CMK (cell line): ENCODE measurements around the gene ARSI.

Experiments used
- DNase-seq: peaks from one replicate; pipeline ENCODE4 v3.0.0-alpha.2; 2010; ENCODE audit warnings: low read depth

Gene ARSI

DNA sequence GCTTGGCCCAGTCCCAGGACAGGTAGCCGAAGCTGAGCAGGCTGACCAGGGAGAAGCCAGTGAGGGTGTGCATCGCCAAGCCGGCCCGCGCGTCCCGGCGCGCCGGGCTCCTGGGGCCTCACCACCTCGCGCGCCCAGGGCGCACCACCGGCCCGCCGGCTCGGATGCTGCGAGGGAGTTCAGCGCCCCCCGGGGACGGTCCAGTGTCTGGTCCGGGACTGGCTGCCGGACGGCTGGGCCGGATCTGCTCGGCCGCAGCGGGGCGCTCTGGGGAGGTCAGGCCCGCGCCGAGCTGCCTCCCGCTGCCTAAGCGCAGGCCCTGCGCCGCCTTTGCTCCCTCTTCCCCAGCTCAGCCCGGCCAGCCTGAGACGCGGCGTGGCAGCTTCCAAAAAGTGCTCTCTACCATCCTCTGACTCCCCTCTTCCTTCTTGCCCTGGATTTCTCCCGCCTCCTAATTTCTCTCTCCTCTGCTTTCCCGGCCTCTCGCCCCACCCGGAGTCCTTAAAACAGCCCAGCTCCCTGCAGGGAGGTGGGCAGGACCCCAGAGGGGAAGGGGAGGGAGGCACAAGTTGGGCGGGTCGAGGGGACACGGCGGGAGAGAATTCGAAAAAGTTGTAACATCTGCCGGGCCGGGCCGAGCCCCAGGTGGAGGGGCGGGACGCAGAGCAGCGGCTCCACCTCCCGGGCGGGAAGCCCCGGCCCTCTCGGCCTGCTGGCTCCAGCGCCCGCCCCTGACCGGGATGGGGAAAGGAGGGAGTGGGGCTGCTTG, at the start of gene ARSI:
Gene ARSI (minus strand): TSS at position 605 of the 769 bp plus-strand sequence. CDS start 532 bp downstream, at position 73.
- DNase-seq, result no peak

DNA sequence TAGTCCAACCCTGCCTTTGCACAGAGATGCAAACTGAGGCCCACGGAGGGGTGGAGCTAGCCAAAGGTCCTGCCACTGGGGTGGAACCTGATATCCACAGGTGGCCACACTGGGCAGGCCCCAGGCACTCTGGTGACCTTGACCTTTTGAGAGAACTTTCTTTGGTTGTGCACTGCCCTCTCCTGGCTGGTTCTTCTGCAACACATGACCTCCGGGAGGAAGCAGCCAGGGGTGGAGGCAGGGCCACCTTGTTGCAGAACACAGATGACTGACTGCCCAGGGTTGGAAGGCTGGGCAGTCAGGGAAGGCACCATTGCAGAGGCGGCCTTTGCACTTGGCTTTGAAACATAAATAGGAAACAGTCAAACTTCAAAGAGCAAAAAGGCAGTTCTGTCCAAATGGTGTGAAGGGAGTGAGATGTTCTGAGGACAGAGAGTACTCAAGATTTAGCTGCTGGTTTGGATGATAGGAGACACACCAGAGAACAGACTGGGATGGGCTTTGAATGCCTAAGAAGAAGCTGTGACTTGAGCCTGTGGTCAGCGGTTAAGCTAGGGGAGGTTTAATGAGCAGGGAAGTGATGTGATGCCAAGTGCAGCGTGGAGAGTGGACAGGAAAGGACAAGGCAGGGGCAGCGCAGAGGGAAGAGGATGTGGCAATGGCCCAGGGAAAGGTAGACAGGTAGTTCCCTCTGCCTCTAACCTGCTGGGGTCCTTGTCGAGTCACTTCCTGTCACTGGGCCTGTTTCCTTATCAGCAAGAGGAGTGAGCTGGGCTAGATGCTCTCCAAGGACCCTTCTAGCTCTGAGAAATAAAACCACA, 48.0 kb upstream of the ARSI start:
- peak; percentile 29 for DNase-seq

DNA sequence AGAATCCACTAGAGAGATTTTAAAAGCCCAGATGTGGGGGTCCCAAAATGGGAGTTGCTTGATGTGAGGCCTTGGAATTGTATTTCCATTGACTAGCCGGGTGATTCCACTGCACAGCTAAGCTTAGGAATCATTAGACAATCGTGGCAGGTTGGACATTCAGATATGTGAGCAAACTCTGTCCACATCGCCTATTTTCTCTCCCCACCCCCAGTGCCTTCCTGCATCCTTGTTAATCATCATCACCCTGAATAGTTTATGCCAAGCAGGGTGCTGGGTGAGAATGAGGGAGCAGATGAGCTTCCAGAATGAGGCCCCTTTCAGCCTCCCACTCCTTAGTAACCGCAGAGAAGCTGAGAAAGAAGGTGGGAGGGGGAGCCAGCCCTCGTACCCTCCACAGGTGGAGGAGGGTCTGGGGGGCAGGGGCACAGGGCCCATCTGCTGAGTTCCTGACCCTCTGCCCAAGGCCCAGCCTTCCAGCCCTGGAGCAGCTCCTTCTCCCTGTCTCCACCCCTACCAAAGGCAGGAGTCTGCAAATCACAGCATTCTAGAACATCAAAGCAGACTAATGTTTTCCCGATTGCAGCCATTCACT, 47.1 kb upstream of the ARSI start:
- DNase-seq, result no peak

DNA sequence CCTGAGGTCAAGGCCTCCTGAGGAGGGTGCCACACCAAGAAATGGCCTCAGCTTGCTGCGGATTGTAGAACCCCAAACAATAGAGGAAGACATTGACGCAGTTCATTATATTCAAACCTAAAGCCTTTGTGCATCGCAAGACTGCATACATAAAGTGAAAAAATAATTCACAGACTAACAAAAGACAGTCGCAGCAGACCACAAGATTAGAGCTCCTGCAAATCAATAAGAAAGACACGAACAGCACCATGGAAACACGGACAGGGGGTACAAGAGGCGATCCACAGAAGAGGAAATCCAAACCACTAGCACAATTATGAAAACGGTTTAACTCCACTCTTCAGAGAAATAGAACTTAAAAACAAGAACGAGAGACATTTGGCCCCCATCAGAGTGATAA, 44.7 kb upstream of the ARSI start:
- no peak for DNase-seq

DNA sequence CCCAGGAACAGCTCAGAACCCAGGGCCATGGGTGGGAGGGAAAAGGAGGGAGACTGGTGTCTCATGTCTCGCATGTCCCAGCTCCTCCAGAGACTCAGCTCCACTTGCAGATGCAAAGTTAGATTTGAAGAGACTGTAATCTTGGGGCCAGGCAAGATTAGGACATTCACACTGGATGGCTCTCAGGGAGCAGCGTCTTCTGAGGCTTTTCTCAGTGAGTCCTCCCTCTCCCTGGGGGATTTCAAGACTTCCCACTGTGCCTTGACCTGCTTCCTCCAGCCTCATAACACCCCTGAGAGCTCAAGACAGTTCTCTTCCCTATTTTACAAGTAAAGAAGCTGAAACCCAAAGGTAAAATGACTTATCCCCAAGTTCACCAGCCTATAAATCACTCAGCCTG, 44.3 kb upstream of the ARSI start:
- no peak for DNase-seq

DNA sequence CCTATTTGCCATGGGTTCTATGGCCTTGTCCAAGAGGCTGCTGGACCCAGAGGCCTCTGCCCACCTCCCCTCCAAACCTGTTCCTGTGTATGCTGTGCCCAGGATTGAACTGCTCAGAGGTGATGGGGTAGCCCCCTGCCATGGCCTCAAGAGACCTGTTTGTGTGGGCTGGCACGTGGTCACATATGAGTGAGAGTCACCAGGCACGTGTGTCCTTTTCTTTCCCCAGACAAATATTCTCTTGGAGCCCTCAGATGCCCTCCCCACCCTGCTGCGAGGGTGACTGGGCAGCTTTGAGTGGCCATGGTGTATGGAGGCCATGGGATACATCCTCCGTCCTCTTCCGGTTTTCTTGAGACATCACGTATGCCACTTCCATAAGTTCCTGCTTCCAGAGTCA, 43.9 kb upstream of the ARSI start:
- DNase-seq, result no peak

DNA sequence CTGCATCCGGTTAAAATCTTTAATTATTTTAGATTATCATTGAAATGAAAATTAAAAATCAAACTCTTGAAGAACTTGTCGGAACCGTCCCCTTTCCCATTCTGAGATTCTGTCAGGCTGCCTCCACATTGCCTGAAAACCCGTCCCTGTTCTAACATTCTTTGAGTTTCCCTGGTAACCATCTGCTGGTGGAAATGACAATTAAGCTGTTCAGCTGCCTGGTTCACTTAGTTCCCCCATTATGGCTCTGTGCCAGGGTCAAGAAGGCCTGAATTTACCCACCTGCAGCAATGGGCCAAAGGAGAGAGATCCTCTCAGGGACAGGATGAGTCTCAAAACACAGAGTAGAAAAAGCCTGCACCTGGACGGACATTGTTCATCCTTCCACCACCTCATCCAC, 43.0 kb upstream of the ARSI start:
- DNase-seq, result no peak

DNA sequence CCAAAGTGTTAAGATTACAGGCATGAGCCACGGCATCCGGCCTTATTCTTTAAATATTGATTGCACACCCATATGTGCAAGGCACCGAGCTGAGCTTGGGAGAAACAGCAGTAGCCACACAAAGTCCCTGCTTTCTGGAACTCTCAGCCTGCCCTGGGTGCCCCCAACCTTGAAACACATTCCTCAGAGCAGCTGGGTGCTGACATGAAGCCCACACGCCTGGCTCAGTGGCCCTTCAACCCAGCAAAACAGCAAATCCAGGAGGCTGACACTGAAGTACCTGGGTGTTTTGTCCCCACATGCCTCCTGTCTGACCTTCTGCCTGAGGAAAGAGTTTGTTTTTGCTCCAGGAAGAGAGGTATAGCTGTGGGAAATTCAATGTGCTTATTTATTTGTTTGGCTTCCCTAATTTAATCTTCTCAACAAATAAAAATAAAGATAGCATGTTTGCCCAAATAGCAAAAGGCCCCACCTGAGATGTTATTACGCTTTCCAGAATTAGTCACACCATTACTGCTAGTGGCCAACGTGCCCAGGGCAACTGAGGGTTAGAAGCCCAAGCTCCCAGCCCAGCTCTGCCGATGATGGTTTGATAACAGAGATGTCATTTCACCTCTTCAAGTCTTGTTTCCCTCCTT, 41.4 kb upstream of the ARSI start:
- DNase-seq, result no peak

DNA sequence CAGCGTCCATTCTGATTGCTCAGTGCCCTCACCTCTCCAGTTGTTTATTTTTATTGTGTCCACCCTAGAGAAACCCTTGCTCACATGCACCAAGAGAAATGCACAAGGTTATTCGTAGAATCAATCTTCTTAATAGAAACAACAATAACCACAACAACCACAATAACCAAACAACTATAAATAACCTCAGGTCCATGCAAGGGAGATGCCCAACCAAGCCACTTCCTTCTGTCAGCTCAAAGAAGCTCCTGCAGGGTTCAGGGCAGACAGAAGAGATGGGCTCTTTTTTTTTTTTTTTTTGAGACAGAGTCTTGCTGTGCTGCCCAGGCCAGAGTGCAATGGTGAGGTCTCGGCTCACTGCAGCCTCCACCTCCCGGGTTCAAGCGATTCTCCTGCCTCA, 39.9 kb upstream of the ARSI start:
- DNase-seq, result no peak

DNA sequence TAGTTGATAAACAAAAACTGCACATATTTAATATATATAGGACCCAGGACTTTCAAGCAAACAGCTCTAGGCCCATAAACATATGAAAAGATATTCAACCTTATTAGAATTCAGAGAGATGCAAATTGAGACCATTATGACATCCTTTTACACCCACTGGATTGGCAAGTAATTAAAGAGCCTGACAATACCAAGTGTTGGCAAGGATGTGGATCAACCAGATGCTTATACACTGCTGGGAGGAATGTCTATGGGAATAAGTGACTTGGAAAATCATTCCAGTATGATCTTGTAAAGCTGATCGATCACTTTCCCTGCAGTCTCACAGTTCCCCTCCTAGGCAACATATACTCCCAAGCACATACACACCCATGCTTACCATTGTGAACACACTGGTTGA, 39.3 kb upstream of the ARSI start:
- no peak for DNase-seq

DNA sequence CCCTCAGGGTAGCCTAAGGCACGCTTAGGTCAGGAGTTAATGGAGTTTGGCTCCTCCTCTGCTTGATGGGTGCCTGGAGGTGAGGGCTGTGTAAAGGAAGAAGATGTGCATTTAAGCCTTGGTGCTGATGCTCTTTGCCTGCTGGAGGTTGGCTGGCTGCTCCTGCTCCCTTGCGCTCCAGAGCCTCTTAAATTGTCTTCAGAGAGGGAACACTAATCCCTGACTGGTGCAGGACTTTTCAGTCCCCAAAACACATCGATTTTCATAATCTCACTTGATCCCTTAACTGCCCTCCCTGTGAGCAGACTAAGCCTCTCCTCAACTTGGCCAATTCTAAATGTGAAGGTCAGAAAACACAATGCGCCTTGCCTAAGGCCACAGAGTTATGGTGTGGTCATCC, 38.6 kb upstream of the ARSI start:
- DNase-seq, result no peak

DNA sequence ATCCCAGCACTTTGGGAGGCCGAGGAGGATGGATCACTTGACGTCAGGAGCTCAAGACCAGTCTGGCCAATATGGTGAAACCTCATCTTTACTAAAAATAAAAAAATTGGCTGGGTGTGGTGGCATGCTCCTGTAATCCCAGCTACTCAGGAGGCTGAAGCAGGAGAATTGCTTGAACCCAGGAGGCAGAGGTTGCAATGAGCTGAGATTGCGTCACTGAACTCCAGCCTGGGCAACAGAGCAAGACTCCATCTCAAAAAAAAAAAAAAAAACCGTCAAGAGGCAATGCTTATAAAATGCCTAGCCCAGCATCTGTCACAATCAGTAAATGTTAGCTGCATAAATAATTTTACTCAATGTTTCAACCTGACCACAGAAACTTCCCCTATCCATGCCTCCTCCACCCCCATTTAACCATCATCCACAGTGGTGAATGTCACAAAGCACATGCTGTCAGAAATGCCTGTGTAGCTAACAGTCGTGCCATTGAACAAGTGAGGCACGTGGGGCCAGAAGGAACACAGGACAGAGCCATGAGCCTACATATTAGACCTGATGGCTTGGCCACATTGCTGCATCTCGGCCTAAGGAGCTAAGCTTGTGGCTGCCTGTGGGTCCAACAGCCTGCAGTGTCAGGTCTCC, 38.0 kb upstream of the ARSI start:
- no peak for DNase-seq

DNA sequence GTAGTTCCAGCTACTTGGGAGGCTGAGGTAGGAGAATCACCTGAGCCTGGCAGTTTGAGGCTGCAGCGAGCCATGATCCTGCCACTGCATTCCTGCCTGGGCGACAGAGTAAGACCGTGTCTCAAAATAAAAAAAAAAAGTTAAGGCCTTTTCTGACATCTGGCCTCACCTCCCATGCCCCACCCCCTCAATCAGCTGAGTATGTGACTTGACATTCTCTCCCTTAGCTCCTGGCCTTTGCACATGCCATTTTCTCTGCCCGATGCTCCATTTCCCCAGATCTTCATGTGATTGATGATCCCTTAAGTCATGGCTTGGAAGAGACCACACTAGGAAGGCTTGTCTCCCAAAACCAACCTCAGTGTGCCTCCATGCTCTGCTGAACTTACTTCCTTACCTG, 37.1 kb upstream of the ARSI start:
- no peak for DNase-seq

DNA sequence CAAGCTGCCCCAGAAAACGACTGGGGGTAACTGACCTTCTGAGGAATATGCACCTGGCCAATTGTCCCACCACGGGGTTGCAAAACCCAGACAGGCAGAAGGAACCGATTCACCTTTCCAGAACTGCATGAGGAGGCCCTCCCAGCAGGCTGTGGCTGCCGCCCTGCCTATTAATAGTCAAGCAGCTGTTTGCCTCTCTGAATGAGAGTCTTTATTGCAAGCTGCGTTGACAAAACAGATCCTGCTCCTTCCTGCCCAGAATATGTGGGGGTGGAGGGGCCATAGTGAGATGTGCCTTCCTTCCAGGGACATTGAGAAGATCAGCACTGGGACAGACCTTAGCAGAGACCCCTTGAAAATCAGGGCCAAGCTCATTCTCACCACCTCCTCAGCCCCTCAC, 36.5 kb upstream of the ARSI start:
- no peak for DNase-seq

DNA sequence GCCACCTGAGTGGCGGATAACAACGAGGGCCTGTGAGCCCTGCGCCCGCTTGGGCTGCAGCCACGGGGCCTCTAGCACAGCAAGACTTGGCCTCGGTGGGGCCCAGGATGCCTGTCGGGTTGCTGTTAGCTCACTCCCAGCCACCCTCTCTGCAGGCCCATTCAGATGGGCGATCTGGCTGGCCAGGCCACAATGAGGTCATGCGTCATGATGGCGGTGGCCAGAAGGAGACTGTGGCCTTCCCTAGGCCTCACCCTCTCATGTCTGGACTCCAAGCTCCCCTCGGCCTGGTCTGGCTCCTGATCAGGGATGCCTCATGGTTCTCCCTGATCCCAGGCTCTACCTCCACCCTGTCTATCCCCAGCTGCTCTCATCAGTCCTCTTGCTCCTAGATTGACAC, 35.8 kb upstream of the ARSI start:
- no peak for DNase-seq

DNA sequence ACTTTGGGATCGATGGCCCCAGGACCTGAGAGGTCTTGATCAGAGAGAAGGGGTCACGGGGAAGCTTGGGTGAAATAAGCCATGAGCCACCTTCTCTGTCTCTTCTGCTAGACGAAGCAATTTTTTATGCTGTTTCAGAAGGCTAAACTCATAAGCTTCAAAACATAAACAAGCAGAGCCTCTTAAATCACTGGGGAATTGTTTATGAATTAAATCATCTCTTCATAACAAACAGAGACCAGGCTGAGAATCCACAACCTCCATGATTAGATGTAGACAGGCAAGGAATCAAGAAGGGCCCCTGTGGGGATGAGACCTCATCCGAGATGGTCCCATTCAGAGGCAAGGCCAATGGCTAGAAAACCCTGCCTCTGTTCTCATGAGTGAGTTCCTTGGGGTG, 33.1 kb upstream of the ARSI start:
- no peak for DNase-seq

DNA sequence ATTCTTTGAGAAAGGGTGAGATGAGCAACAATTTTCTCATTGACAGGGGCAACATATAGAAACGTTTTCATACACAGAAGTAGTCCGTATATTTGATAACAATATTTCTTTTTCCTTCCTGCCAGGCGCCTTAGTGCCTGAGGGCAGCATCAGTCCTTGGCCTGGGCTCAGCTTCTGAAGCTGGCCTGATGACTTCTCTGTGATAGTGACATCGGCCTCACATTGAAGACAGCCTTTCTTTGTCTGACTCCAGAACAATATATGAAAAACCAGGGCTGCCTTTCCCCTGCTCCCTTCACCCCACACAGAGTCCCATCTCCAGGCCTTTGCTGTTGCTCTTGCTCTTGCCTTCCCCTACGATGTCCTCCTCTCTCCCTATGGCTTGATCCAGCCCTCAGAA, 30.7 kb upstream of the ARSI start:
- DNase-seq, result no peak

DNA sequence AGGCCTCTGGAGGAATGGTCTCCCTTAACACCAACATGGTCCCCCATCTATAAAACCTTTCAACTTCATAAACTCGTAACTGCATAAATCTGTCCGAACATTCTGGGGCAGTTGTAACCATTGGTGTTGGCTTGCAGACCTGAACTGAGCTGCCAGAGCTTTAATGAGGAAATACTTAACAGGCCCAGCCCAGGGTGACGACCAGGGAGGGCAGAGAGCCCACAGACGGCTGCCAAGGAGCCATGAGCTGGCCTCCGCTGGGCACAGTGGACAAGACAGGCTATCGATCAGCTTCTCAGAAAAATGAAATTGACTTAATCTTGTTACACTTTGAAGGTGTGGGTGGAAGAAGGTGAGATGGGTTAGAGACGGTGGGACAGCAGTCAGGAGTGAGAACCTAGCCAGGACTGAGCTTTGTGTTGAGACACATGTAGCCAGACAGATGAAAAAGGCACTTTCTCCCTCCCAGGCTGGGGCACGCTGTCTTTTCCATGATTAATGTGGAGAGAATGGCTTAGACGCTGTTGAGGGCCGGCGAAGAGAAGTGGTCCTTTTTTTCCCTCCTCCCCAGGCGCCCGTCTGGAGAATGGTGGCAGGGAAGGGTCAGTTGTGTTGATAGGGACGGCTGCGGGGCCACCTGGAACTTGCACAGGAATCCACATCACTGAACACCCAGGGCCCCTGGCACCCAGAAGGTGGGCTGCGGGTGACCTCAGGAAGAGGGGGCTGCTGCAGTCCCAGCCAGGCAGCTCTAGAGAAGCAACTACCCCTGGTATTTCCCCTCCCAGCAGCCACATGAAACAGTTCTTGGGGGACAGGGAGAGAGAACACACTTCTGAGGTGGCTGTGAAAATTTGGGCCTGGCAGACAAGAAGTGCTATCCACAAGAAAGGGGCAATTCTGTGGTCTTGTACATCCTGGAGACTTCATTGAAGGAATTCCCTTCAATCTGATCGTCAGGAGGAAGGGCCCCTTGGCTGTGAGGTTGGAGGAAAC, 27.5 kb upstream of the ARSI start:
- no peak for DNase-seq

DNA sequence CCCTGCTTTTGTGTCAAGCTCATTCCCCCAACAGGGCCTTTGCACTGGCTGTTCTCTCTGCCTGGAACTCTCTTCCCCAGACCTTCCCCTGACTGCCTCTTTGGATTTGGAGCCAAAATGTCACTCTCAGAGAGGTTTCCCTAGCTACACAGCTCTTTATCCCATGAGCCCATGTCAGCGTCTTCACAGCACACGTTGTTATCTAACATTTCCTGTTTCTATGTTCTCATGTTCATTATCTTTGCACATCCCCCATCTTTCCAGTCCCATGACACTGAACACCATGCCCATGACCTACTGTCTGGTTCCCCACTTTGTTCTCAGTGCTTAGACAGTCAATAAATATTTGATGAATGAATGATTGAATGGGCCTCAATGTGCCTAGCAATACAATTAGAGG, 26.3 kb upstream of the ARSI start:
- no peak for DNase-seq

DNA sequence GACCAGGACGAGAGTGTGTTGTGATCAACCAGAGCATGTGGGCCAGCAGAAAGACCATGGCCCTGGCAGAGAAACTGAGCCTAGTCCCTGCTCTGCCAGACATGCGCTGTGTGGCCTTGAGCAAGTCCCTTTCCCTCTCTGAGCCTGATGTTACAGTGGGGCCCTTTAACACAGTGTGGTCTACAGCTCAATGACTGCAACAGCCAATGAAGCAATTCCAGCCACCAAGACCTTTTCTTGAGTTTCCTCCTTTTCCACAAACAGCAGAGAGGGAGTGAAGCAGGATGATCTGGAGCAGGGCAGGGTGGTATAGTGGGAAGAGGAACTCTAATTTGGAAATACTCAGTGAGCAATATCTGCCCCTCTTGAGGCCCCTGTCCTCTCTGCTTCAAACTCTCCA, 25.8 kb upstream of the ARSI start:
- DNase-seq, result no peak

DNA sequence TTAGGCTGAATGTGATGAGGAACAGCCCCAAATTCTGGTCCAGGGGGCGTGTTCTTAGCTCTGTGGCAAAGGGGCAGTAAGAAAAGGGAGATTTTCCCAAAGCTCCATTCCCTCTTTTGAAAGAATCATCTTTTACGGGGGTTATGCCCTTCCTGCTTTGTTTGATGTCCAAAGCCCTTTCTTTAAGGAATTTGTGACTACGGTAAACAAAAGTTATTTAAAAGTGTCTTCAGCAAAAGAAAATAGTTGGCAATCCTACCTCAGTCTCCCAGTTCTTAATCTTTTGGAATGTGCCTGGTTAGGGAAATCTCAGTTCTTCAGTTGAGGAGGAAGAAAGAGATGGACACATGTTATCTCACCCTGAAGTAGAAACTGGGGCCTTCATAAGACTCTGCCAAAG, 24.4 kb upstream of the ARSI start:
- DNase-seq, result no peak
